Retinal pigment epithelial cell (primary cell): ENCODE measurements around the gene HEATR3.

ENCODE experiments used
- DNase-seq: peaks from one replicate; pipeline ENCODE4 v3.0.0-alpha.2; 2010; ENCODE audit warnings: low read depth
- H3K4me3 ChIP-seq: 2 replicates; pipeline ENCODE4 v1.5.1; 2011; ENCODE audit warnings: mild to moderate bottlenecking, low read length, control low read depth, moderate library complexity
- CTCF ChIP-seq: conservative IDR thresholded peaks from 2 replicates; pipeline ENCODE4 v1.5.1; 2011; ENCODE audit warnings: low read depth, low read length, control low read depth, inconsistent platforms

HEATR3 gene

GRCh38 chr16:50067290-50067853 lies 1.6 kb downstream of the HEATR3 start:
- peak; percentile 20 for DNase-seq
- TF ChIP-seq CTCF, result peak; percentile 73
- peak overlapping the region; percentile 4 for H3K4me3 ChIP-seq

GRCh38 chr16:50068550-50068949 lies 2.8 kb downstream of the HEATR3 start:
- no peak for TF ChIP-seq CTCF
- no peak overlapping the region for H3K4me3 ChIP-seq
- DNase-seq, result no peak

- DNase-seq, result no peak
- no peak for TF ChIP-seq CTCF
- no peak overlapping the region for H3K4me3 ChIP-seq
Measured at GRCh38 chr16:50069060-50069459, 3.3 kb downstream of the HEATR3 start.

- TF ChIP-seq CTCF, result no peak
Measured at GRCh38 chr16:50071075-50071671, 5.4 kb downstream of the HEATR3 start.

GRCh38 chr16:50072730-50073129 lies 7.0 kb downstream of the HEATR3 start:
- no peak overlapping the region for H3K4me3 ChIP-seq
- DNase-seq, result no peak

More at GRCh38 chr16:50071075-50071671, 5.4 kb downstream of the HEATR3 start:
- no peak for DNase-seq
- H3K4me3 ChIP-seq, result no peak overlapping the region

GRCh38 chr16:50079397-50080140 lies 13.8 kb downstream of the HEATR3 start:
- TF ChIP-seq CTCF, result no peak
- no peak overlapping the region for H3K4me3 ChIP-seq
- no peak for DNase-seq

More at GRCh38 chr16:50072730-50073129, 7.0 kb downstream of the HEATR3 start:
- TF ChIP-seq CTCF, result no peak
